Naive B cell (primary cell): ENCODE data around the gene SUN1. TPM values are rescaled to one million over a fixed set of nuclear protein-coding genes. Genes with fewer than 3 reads are reported as not detected.

Experiments used
- ATAC-seq, 2 donors: fragments of 150-1000 bp; cut with Tn5 transposase; 2 replicates each; pipeline ENCODE4 v1.10.0; 2021; ENCODE audit warnings: low read depth in 2 of 2, mild to moderate bottlenecking in 2 of 2, moderate library complexity in 2 of 2
- DNase-seq: peaks from one replicate; pipeline ENCODE4 v3.0.0; 2022
- H3K27ac Mint-ChIP-seq, 6 donors: one replicate each; pipeline ENCODE4 v1.8.0; 2020 to 2022; ENCODE audit warnings: mild to moderate bottlenecking in 6 of 6, mixed read lengths in 6 of 6, moderate library complexity in 5 of 6, inconsistent platforms in 2 of 6
- H3K27me3 Mint-ChIP-seq, 3 donors: one replicate each; pipeline ENCODE4 v1.8.0; 2021 to 2022; ENCODE audit warnings: mixed read lengths in 3 of 3, mild to moderate bottlenecking in 1 of 3
- H3K36me3 Mint-ChIP-seq, 2 donors: one replicate each; pipeline ENCODE4 v1.8.0; 2020 to 2022; ENCODE audit warnings: mixed read lengths in 2 of 2, inconsistent platforms in 1 of 2, mild to moderate bottlenecking in 1 of 2
- H3K4me1 Mint-ChIP-seq, 3 donors: one replicate each; pipeline ENCODE4 v1.8.0; 2020 to 2022; ENCODE audit warnings: mixed read lengths in 3 of 3, inconsistent platforms in 1 of 3, mild to moderate bottlenecking in 1 of 3, moderate library complexity in 1 of 3
- H3K4me3 Mint-ChIP-seq, 8 donors: one replicate each; pipeline ENCODE4 v1.8.0; 2020 to 2022; ENCODE audit warnings: mild to moderate bottlenecking in 8 of 8, mixed read lengths in 8 of 8, moderate library complexity in 8 of 8, inconsistent platforms in 2 of 8
- H3K9me3 Mint-ChIP-seq, 7 donors: one replicate each; pipeline ENCODE4 v1.8.0; 2020 to 2022; ENCODE audit warnings: mixed read lengths in 7 of 7, mild to moderate bottlenecking in 5 of 7, inconsistent platforms in 2 of 7, moderate library complexity in 1 of 7
- polyA plus RNA-seq, 6 donors: library from polyadenylated mRNA; unstranded; fragments of 300-500 nt; fragmentation: Illumina TruSeq; gene quantifications; one replicate each; pipeline ENCODE4 v1.2.3, GENCODE V29; 2021; ENCODE audit warnings: low read depth in 6 of 6

Gene SUN1
- polyA plus RNA-seq, 6 donors from 2014 or later: 38.9 to 93.6 (median 45.5) TPM

- peak overlapping the region in 1 of 6 donors; percentile 74 for H3K27ac Mint-ChIP-seq
- no peak for ATAC-seq
Observed at GRCh38 chr7:892648-893593, 60.6 kb downstream of the SUN1 start.

GRCh38 chr7:893686-894085, 61.4 kb downstream of the SUN1 start:
- Mint-ChIP-seq H3K4me1 (peaks cover 0 to 12% (median 7%) of the 10 kb centered on the region in 3 donors), H3K27me3 (no peaks in the 10 kb centered on the region), H3K4me3 (no peak overlapping the region), H3K27ac (no peak overlapping the region), H3K9me3 (peaks cover 0 to 3% (median 0%) of the 10 kb centered on the region in 7 donors), H3K36me3 (peaks cover 6 to 24% of the 10 kb centered on the region in 2 donors)
- no peak for DNase-seq
- no peak for ATAC-seq

More at GRCh38 chr7:892648-893593, 60.6 kb downstream of the SUN1 start:
- Mint-ChIP-seq H3K9me3 (peaks cover 0 to 3% (median 0%) of the 10 kb centered on the region in 7 donors), H3K4me3 (peak overlapping the region in 1 of 8 donors; percentile 62), H3K27me3 (no peaks in the 10 kb centered on the region), H3K36me3 (peaks cover 6 to 24% of the 10 kb centered on the region in 2 donors), H3K4me1 (peaks cover 0 to 13% (median 7%) of the 10 kb centered on the region in 3 donors)
- no peak for DNase-seq

GRCh38 chr7:894164-894867, 62.0 kb downstream of the SUN1 start:
- H3K4me1 Mint-ChIP-seq: peaks cover 0 to 10% (median 7%) of the 10 kb centered on the region in 3 donors
- peaks cover 0 to 3% (median 0%) of the 10 kb centered on the region in 7 donors for H3K9me3 Mint-ChIP-seq
- DNase-seq (no peak), ATAC-seq (no peak)
- H3K36me3 Mint-ChIP-seq: peaks cover 6 to 24% of the 10 kb centered on the region in 2 donors
- no peaks in the 10 kb centered on the region for H3K27me3 Mint-ChIP-seq
- H3K27ac Mint-ChIP-seq: peak overlapping the region in 2 of 6 donors; percentile 19 to 36
- no peak overlapping the region for H3K4me3 Mint-ChIP-seq

- peak overlapping the region in 1 of 8 donors; percentile 16 for H3K4me3 Mint-ChIP-seq
- no peak for DNase-seq
- H3K9me3 Mint-ChIP-seq: peaks cover 0 to 3% (median 0%) of the 10 kb centered on the region in 7 donors
- ATAC-seq: no peak
- peaks cover 0 to 14% (median 7%) of the 10 kb centered on the region in 3 donors for H3K4me1 Mint-ChIP-seq
- peaks cover 6 to 24% of the 10 kb centered on the region in 2 donors for H3K36me3 Mint-ChIP-seq
- no peaks in the 10 kb centered on the region for H3K27me3 Mint-ChIP-seq
- no peak overlapping the region for H3K27ac Mint-ChIP-seq
Observed at GRCh38 chr7:894927-895450, 62.7 kb downstream of the SUN1 start.

GRCh38 chr7:895451-896052, 63.3 kb downstream of the SUN1 start:
- Mint-ChIP-seq H3K27me3 (no peaks in the 10 kb centered on the region), H3K4me3 (no peak overlapping the region), H3K9me3 (peaks cover 0 to 3% (median 0%) of the 10 kb centered on the region in 7 donors), H3K4me1 (peaks cover 0 to 14% (median 7%) of the 10 kb centered on the region in 3 donors), H3K36me3 (peaks cover 6 to 24% of the 10 kb centered on the region in 2 donors), H3K27ac (no peak overlapping the region)
- ATAC-seq (no peak), DNase-seq (no peak)

- Mint-ChIP-seq H3K4me1 (peaks cover 0 to 14% (median 7%) of the 10 kb centered on the region in 3 donors), H3K27me3 (no peaks in the 10 kb centered on the region), H3K4me3 (peak overlapping the region in 1 of 8 donors; percentile 21), H3K9me3 (peaks cover 0 to 3% (median 0%) of the 10 kb centered on the region in 7 donors), H3K27ac (peak overlapping the region in 1 of 6 donors; percentile 59), H3K36me3 (peaks cover 6 to 24% of the 10 kb centered on the region in 2 donors)
- DNase-seq (no peak), ATAC-seq (no peak)
Observed at GRCh38 chr7:896346-897075, 64.2 kb downstream of the SUN1 start.

- Mint-ChIP-seq H3K4me1 (peaks cover 0 to 13% (median 7%) of the 10 kb centered on the region in 3 donors), H3K27ac (no peak overlapping the region), H3K36me3 (peaks cover 6 to 23% of the 10 kb centered on the region in 2 donors), H3K27me3 (no peaks in the 10 kb centered on the region), H3K9me3 (peaks cover 0 to 3% (median 0%) of the 10 kb centered on the region in 7 donors), H3K4me3 (no peak overlapping the region)
- ATAC-seq (no peak), DNase-seq (no peak)
Observed at GRCh38 chr7:897086-897485, 64.8 kb downstream of the SUN1 start.

- ATAC-seq (no peak), DNase-seq (no peak)
- Mint-ChIP-seq H3K27ac (peak overlapping the region in 1 of 6 donors; percentile 76), H3K4me3 (no peak overlapping the region), H3K9me3 (no peaks in the 10 kb centered on the region), H3K4me1 (peaks cover 0 to 6% (median 2%) of the 10 kb centered on the region in 3 donors), H3K27me3 (peaks cover 6% of the 10 kb centered on the region in 3 donors), H3K36me3 (peaks cover 6 to 15% of the 10 kb centered on the region in 2 donors)
Observed at GRCh38 chr7:897771-898376, 65.6 kb downstream of the SUN1 start.

- ATAC-seq (no peak), DNase-seq (no peak)
- Mint-ChIP-seq H3K27me3 (peaks cover 6 to 7% (median 6%) of the 10 kb centered on the region in 3 donors), H3K4me1 (peaks cover 0 to 4% (median 0%) of the 10 kb centered on the region in 3 donors), H3K9me3 (no peaks in the 10 kb centered on the region), H3K36me3 (peaks cover 6 to 9% of the 10 kb centered on the region in 2 donors), H3K27ac (no peak overlapping the region), H3K4me3 (no peak overlapping the region)
Observed at GRCh38 chr7:898460-898854, 66.2 kb downstream of the SUN1 start.

- Mint-ChIP-seq H3K27ac (peak overlapping the region in 1 of 6 donors; percentile 56), H3K9me3 (no peaks in the 10 kb centered on the region), H3K27me3 (peaks cover 6 to 12% (median 6%) of the 10 kb centered on the region in 3 donors), H3K4me3 (no peak overlapping the region), H3K4me1 (peaks cover 0 to 4% (median 0%) of the 10 kb centered on the region in 3 donors), H3K36me3 (peaks cover 6 to 7% of the 10 kb centered on the region in 2 donors)
- ATAC-seq (no peak), DNase-seq (no peak)
Observed at GRCh38 chr7:898855-899681, 66.8 kb downstream of the SUN1 start.

- H3K27me3 Mint-ChIP-seq: peaks cover 6 to 13% (median 6%) of the 10 kb centered on the region in 3 donors
- H3K4me3 Mint-ChIP-seq: peak overlapping the region in 2 of 8 donors; percentile 22 to 41
- H3K9me3 Mint-ChIP-seq: no peaks in the 10 kb centered on the region
- no peak for DNase-seq
- no peak for ATAC-seq
- H3K4me1 Mint-ChIP-seq: peaks cover 0 to 4% (median 0%) of the 10 kb centered on the region in 3 donors
- H3K27ac Mint-ChIP-seq: peak overlapping the region in 1 of 6 donors; percentile 56
- H3K36me3 Mint-ChIP-seq: peaks cover 6 to 7% of the 10 kb centered on the region in 2 donors
Observed at GRCh38 chr7:899806-900205, 67.5 kb downstream of the SUN1 start.
